Stimulated activated naive B cell treated with anti-CD40 and anti-IgM and Interleukin-4, amounts not matched to agents 10 μg/mL and 1 μg/mL and 100 μg/mL, for 72 hours (primary cell): ENCODE results near the gene PPP1R1B.

Source experiments
- ATAC-seq, 2 donors: fragments of 150-1000 bp; cut with Tn5 transposase; replicated peaks; 2 replicates each; pipeline ENCODE4 v1.10.0; 2021; ENCODE audit warnings: moderate library complexity in 1 of 2
- DNase-seq: peaks from one replicate; pipeline ENCODE4 v3.0.0; 2021
- H3K27ac Mint-ChIP-seq: one replicate; pipeline ENCODE4 v1.8.0; 2022; ENCODE audit warnings: mild to moderate bottlenecking, mixed read lengths
- H3K27me3 Mint-ChIP-seq, 2 donors: one replicate each; pipeline ENCODE4 v1.8.0; 2022; ENCODE audit warnings: mixed read lengths in 2 of 2
- H3K36me3 Mint-ChIP-seq, 2 donors: one replicate each; pipeline ENCODE4 v1.8.0; 2022; ENCODE audit warnings: mixed read lengths in 2 of 2, mild to moderate bottlenecking in 1 of 2
- H3K4me1 Mint-ChIP-seq, 2 donors: one replicate each; pipeline ENCODE4 v1.8.0; 2022; ENCODE audit warnings: mixed read lengths in 2 of 2, mild to moderate bottlenecking in 1 of 2
- H3K4me3 Mint-ChIP-seq, 2 donors: one replicate each; pipeline ENCODE4 v1.8.0; 2022; ENCODE audit warnings: mild to moderate bottlenecking in 2 of 2, mixed read lengths in 2 of 2, moderate library complexity in 1 of 2
- H3K9me3 Mint-ChIP-seq, 2 donors: one replicate each; pipeline ENCODE4 v1.8.0; 2022; ENCODE audit warnings: mixed read lengths in 2 of 2, mild to moderate bottlenecking in 1 of 2

The PPP1R1B gene

DNA sequence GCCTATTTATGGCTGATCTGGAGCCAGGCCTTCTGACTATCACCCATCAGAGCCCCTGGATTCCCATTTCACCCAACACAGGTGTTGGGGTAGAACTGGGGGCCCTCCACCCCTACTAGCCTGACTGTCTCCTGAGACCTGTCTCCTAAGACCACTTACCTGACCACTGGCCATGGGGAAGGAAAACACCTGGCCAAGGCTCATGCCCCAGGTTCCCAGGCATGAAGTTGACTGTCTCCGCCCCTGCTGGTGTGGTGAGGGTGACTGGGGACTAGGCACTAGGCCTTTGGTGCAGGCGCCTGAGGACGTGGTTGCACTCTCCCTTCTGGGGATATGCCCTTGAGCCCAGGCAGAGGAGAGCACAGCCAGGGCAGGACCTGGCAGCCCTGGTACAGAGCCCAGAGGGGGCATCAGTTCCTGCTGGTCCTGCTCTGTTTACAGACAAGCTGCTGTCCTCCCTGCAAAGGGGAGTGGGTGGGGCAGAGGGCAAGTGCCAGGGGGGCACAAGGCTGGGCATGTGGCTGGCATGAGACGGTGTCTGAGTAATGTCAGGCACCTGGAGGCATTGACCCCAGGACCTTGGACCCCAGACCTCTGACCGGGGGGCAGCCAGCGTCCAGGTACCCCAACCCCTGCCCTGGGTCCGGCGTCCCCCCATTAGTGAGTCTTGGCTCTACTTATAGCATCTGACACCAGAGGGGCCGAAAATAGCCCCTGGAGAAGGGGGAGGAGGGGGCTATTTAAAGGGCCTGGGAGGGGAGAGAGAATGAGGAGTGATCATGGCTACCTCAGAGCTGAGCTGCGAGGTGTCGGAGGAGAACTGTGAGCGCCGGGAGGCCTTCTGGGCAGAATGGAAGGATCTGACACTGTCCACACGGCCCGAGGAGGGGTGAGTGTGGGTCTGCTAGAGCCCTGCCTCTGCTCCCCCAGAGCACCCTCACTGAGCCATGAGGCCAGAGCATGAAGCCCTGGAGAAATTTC lies 38.1 kb downstream of the PPP1R1B start, which contains the start of gene TCAP:
Gene TCAP, plus strand, starts transcription at position 769 of the 981 bp plus-strand sequence. Its CDS starts 11 bp downstream, at position 780.
- Mint-ChIP-seq H3K4me1 (peaks cover 48 to 83% of the 10 kb centered on the region in 2 donors), H3K27ac (peak within 1 kb of the TSS; percentile 62), H3K36me3 (peaks cover 28 to 29% of the 10 kb centered on the region in 2 donors), H3K4me3 (no peak within 1 kb of the TSS), H3K9me3 (no peaks in the 10 kb centered on the region), H3K27me3 (peaks cover 10 to 23% of the 10 kb centered on the region in 2 donors)
- ATAC-seq (no peak), DNase-seq (no peak)

DNA sequence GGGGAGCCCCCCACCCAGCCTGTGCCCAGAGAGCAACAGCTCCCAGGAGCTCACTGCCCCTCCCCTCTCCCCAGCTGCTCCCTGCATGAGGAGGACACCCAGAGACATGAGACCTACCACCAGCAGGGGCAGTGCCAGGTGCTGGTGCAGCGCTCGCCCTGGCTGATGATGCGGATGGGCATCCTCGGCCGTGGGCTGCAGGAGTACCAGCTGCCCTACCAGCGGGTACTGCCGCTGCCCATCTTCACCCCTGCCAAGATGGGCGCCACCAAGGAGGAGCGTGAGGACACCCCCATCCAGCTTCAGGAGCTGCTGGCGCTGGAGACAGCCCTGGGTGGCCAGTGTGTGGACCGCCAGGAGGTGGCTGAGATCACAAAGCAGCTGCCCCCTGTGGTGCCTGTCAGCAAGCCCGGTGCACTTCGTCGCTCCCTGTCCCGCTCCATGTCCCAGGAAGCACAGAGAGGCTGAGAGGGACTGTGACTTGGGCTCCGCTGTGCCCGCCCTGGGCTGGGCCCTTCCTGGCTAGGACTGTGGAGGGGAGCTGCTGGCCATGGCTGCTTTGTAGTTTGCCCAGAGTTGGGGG lies 39.0 kb downstream of the PPP1R1B start:
- peak in 1 of 2 donors; percentile 38 for ATAC-seq
- Mint-ChIP-seq H3K27ac (peak overlapping the region; percentile 25), H3K27me3 (peaks cover 10 to 23% of the 10 kb centered on the region in 2 donors), H3K4me3 (no peak overlapping the region), H3K4me1 (peaks cover 41 to 79% of the 10 kb centered on the region in 2 donors), H3K9me3 (no peaks in the 10 kb centered on the region), H3K36me3 (peaks cover 21 to 22% of the 10 kb centered on the region in 2 donors)
- DNase-seq: no peak

DNA sequence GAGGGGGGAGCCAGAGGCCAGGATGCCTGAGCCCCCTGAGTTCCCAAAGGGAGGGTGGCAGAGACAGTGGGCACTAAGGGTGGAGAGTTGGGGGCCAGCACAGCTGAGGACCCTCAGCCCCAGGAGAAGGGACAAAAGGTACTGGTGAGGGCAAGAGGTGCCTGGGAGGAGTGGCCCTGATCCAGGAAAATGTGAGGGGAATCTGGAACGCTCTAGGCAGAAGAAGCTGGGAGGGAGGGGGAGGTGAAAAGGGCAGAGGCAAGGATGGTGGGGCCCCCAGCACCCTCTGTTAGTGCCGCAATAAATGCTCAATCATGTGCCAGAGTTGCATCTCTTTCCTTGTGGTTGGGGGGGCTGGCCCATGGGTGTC lies 39.5 kb downstream of the PPP1R1B start:
- DNase-seq (no peak), ATAC-seq (no peak)
- Mint-ChIP-seq H3K27ac (no peak overlapping the region), H3K4me1 (peaks cover 36 to 75% of the 10 kb centered on the region in 2 donors), H3K36me3 (peaks cover 16 to 17% of the 10 kb centered on the region in 2 donors), H3K4me3 (no peak overlapping the region), H3K27me3 (peaks cover 10 to 23% of the 10 kb centered on the region in 2 donors), H3K9me3 (no peaks in the 10 kb centered on the region)

DNA sequence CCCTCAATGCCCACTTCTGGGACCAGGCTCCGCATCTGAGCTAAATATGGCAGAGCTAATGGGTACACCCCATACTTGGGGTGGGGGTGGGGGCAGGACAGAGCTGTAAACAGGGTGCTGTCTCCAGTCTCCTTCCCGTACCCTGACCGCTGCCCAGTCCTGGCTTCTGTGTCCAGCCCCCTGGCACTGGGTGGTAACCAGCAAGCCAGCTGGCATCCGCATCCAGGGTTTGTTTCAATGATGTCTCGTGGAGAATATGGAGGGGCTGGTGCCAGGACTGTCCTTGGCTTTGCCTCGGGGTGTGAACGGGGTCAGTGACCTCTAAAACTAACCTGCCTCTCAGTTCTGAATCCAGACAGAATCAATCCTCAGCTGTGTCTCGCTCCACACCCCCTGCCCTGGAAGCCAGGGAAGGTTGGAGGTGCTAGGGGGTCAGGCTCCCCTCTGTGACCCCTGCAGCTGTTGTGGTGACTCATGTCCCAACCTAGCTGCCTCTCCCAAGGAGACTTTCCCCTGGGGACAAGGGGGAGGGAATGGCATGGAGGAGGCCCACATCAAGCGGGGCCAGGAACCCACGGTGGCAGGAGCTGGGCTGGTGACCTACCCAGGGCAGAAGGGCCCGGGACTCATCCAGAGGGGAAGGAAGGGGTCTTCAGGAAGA lies 40.0 kb downstream of the PPP1R1B start:
- Mint-ChIP-seq H3K9me3 (no peaks in the 10 kb centered on the region), H3K27me3 (peaks cover 10 to 24% of the 10 kb centered on the region in 2 donors)

DNA sequence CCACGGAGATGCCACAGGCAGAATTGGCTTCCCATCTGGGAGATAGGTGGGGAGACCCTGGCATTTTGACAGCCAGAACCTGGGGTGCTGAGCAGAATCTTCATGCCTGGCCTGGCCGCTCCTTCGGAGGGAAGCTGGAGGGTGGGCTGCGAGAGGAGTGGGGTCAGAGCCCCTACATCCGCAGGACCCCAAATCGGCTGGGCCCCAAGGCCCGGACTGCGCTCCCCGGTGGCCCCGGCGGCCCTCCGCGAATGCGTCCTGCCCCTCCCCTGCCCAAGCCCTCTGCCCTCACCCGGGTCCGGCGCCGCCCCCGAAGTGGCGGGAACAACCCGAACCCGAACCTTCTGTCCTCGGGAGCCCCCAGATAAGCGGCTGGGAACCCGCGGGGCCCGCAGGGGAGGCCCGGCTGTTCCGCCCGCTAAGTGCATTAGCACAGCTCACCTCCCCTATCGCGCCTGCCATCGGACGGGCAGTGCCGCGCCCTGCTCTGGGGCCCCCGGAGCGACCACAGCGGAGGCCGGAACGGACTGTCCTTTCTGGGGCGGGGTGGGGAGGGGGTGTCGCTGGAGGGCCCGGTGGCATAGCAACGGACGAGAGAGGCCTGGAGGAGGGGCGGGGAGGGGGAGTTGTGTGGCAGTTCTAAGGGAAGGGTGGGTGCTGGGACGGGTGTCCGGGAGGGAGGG lies 40.7 kb downstream of the PPP1R1B start:
- H3K9me3 Mint-ChIP-seq: no peaks in the 10 kb centered on the region
- H3K36me3 Mint-ChIP-seq: peaks cover 10 to 15% of the 10 kb centered on the region in 2 donors
- H3K27me3 Mint-ChIP-seq: peaks cover 10 to 28% of the 10 kb centered on the region in 2 donors
- peaks cover 37 to 76% of the 10 kb centered on the region in 2 donors for H3K4me1 Mint-ChIP-seq
- H3K4me3 Mint-ChIP-seq: peak overlapping the region; percentile 61 to 85
- H3K27ac Mint-ChIP-seq: peak overlapping the region; percentile 76
- peak in 1 of 2 donors; percentile 33 for ATAC-seq
- DNase-seq: no peak

More for the DNA sequence above, 40.0 kb downstream of the PPP1R1B start:
- Mint-ChIP-seq H3K4me1 (peaks cover 32 to 75% of the 10 kb centered on the region in 2 donors), H3K4me3 (peak overlapping the region in 1 of 2 donors; percentile 85), H3K36me3 (peaks cover 11 to 12% of the 10 kb centered on the region in 2 donors), H3K27ac (peak overlapping the region; percentile 76)
- DNase-seq (no peak), ATAC-seq (no peak)

DNA sequence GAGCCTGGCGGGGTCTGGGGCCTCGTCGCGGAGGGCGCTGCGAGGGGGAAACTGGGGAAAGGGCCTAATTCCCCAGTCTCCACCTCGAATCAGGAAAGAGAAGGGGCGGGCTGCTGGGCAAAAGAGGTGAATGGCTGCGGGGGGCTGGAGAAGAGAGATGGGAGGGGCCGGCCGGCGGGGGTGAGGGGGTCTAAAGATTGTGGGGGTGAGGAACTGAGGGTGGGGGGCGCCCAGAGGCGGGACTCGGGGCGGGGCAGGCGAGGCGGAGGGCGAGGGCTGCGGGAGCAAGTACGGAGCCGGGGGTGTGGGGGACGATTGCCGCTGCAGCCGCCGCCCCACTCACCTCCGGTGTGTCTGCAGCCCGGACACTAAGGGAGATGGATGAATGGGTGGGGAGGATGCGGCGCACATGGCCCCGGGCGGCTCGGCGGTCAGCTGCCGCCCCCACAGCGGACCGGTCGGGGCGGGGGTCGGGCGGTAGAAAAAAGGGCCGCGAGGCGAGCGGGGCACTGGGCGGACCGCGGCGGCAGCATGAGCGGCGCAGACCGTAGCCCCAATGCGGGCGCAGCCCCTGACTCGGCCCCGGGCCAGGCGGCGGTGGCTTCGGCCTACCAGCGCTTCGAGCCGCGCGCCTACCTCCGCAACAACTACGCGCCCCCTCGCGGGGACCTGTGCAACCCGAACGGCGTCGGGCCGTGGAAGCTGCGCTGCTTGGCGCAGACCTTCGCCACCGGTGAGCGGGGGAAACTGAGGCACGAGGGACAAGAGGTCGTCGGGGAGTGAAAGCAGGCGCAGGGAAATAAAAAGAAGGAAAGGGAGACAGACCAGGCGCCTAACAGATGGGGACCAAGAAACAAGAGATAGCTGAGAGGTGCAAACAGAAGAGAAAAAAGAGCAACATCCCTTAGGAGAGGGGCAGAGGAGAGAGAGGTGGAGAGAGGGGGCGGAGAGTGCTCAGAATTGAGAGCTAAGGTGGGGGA lies 41.5 kb downstream of the PPP1R1B start, which contains the start of gene PNMT:
Gene PNMT, plus strand, starts transcription at position 509 of the 980 bp plus-strand sequence. Its CDS starts 23 bp downstream, at position 532.
- Mint-ChIP-seq H3K4me1 (peaks cover 37 to 77% of the 10 kb centered on the region in 2 donors), H3K9me3 (no peaks in the 10 kb centered on the region), H3K27me3 (peaks cover 10 to 28% of the 10 kb centered on the region in 2 donors), H3K4me3 (peak within 1 kb of the TSS; percentile 61 to 85), H3K36me3 (peaks cover 11% of the 10 kb centered on the region in 2 donors), H3K27ac (peak within 1 kb of the TSS; percentile 84)
- DNase-seq: peak; percentile 52
- ATAC-seq: peak; percentile 71 to 77

DNA sequence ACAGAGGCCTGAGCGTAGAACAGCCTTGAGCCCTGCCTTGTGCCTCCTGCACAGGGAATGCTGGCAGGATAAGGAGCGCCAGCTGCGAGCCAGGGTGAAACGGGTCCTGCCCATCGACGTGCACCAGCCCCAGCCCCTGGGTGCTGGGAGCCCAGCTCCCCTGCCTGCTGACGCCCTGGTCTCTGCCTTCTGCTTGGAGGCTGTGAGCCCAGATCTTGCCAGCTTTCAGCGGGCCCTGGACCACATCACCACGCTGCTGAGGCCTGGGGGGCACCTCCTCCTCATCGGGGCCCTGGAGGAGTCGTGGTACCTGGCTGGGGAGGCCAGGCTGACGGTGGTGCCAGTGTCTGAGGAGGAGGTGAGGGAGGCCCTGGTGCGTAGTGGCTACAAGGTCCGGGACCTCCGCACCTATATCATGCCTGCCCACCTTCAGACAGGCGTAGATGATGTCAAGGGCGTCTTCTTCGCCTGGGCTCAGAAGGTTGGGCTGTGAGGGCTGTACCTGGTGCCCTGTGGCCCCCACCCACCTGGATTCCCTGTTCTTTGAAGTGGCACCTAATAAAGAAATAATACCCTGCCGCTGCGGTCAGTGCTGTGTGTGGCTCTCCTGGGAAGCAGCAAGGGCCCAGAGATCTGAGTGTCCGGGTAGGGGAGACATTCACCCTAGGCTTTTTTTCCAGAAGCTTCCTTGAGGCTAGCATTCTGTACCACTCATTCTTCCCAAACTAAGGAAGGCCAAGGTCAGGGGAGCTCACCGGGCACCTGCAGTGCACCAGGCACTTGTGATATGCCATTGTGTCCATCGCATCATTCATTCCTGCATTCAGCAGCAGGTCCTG lies 43.4 kb downstream of the PPP1R1B start:
- H3K36me3 Mint-ChIP-seq: peaks cover 3 to 8% of the 10 kb centered on the region in 2 donors
- DNase-seq (no peak), ATAC-seq (no peak)
- no peak overlapping the region for H3K4me3 Mint-ChIP-seq
- H3K27me3 Mint-ChIP-seq: peaks cover 10 to 28% of the 10 kb centered on the region in 2 donors
- no peaks in the 10 kb centered on the region for H3K9me3 Mint-ChIP-seq
- H3K4me1 Mint-ChIP-seq: peaks cover 44 to 84% of the 10 kb centered on the region in 2 donors
- H3K27ac Mint-ChIP-seq: no peak overlapping the region

DNA sequence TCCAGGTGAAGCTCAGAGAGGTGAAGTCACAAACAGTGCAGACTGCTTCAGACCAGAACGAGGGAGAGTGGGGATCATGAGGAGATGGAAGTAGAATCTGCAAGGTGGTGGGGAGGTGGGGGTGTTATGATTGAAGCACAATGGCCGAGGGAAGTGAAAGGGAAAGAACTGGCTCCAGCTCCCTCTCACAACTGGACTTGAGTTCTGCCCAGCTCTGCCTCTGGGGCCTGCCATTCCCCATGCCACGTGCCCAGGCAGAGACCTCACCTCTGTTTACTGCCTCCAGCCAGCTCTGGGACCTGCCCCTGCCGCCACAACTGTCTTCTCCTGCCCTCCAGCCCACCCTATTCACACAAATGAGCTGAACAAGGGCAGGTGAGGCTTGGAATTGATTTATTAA lies 44.0 kb downstream of the PPP1R1B start:
- Mint-ChIP-seq H3K27me3 (peaks cover 10 to 28% of the 10 kb centered on the region in 2 donors), H3K9me3 (no peaks in the 10 kb centered on the region), H3K4me1 (peaks cover 43 to 84% of the 10 kb centered on the region in 2 donors), H3K36me3 (peaks cover 3 to 8% of the 10 kb centered on the region in 2 donors), H3K4me3 (no peak overlapping the region), H3K27ac (no peak overlapping the region)
- DNase-seq (no peak), ATAC-seq (no peak)

DNA sequence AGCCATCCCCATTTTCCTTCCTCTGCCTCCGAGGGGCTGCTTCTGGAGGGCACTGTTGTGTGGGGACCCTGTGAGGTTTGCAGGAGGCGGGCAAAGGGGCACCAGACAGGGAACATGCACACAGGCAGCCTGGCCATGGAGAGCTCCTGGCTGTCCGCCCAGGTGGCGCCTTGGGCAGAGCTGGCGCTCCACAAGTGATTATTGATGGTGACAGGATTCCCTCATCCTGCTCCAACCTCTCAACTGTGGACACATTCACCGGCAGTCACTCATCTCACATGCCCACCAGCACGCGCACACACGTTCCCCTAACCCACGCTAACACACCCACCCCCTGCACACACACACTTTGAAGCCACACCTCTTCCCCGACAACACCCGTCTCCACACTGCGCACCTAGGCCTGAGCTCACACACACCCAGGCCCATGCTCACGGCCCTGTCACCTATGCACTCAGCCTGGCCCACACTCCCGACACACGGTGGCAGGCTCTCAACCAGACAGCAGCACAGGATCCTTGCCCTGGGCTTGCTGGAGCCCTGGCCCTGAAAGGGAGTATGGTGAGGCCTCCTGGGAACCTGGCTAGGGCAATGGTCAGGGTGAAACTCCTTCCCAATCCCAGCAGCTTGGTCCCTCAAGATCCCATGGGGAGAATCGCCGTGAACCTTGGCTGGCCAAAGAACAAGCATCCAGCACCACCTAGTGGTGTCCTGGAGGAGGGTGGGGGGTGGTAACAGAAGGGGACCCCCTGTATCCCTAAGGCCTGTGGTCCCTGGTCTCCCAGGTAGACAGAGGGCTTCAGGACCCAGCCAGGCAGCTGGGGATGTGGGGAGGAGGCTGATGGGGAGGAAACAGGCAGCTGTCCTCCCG lies 45.1 kb downstream of the PPP1R1B start:
- Mint-ChIP-seq H3K27me3 (peaks cover 6 to 18% of the 10 kb centered on the region in 2 donors), H3K36me3 (peaks cover 6 to 8% of the 10 kb centered on the region in 2 donors), H3K4me1 (peaks cover 47 to 84% of the 10 kb centered on the region in 2 donors), H3K9me3 (no peaks in the 10 kb centered on the region), H3K4me3 (peak overlapping the region in 1 of 2 donors; percentile 23), H3K27ac (peak overlapping the region; percentile 85)
- ATAC-seq: peak in 1 of 2 donors; percentile 15
- no peak for DNase-seq

DNA sequence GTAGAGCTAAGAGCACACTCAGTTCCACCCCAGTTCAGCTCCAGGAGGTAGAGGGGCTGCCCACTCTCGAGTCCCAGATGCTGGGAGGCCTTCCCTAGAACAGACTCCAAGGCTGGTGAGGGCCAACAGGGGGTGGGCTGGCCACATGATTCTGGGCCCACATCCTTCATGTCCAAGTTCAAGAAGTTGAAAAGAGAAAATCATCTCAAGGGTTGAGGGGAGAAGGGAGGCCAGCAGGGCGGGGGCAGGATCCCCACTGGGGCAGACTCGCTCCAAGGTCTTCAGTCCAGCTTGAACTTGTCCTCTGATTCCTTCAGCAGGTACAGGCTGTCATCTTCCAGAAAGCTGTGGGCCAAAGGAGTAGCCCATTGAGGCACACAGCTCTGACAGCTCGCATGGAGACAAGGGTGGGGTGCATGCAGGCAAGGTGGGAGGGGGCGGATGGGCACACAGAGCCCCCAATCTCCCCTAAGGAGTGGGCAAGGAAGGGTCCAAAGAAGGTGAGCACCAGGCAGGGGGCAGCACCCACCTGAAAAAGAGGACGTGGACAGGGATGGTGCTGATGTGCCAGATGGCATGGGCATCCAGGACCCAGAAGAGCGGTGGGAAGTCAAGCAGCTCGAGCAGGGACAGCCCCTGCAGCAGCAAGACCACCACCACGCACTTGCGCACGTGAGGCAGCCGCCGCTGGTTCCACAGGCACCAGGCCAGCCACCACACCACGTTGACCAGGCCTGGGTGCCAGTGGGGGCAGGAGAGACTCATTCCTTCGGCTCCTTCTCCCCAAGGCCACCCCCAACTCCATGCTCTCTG lies 46.0 kb downstream of the PPP1R1B start:
- peak overlapping the region; percentile 47 for H3K27ac Mint-ChIP-seq
- no peak for ATAC-seq

More for the DNA sequence above, 46.0 kb downstream of the PPP1R1B start:
- DNase-seq: no peak
- H3K36me3 Mint-ChIP-seq: peaks cover 8 to 10% of the 10 kb centered on the region in 2 donors
- H3K9me3 Mint-ChIP-seq: no peaks in the 10 kb centered on the region
- peaks cover 6 to 14% of the 10 kb centered on the region in 2 donors for H3K27me3 Mint-ChIP-seq
- H3K4me1 Mint-ChIP-seq: peaks cover 53 to 89% of the 10 kb centered on the region in 2 donors
- H3K4me3 Mint-ChIP-seq: no peak overlapping the region
